Measurements from ENCODE around the gene RILP.
A peak's percentile ranks its signal among the peaks of the same experiment; 100 is the strongest.

The RILP gene

DNA sequence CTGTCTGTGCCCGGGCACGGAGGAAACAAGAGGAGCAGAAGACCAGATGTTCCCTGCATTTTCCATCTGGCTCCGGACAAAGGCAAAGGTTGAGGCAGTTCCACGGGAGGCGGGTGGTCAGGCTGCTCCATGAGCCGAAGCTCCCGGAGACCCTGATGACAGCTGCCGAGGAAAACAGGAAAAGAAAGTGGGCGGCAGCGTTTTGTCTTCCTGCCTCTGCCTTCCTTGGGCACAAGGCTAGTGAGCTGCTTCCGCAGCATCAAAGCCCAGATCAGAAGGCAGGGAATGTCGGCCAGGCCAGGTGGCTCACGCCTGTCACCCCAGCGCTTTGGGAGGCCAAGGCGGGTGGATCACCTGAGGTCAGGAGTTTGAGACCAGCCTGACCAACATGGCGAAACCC lies 37.3 kb downstream of the RILP start:
- Histone ChIP-seq H3K27ac (ENCODE audit: low read depth, low read length, severe bottlenecking) (no peak overlapping the region), H3K36me3 (ENCODE audit: control insufficient read depth, insufficient read depth, low read length) (no peaks in the 10 kb centered on the region), H3K4me1 (ENCODE audit: control insufficient read depth, insufficient read depth, low read length, poor library complexity, severe bottlenecking) (peaks cover 5% of the 10 kb centered on the region), H3K4me3 (ENCODE audit: extremely low read depth, insufficient read depth, low read length, poor library complexity, severe bottlenecking) (no peak overlapping the region), H3K9me3 (ENCODE audit: control insufficient read depth, low read length) (no peaks in the 10 kb centered on the region)
- 89 to 94% methylated on average over 16 of the region's 16 CpGs for WGBS, 2 experiments (ENCODE audit: insufficient coverage in 2 of 2)

DNA sequence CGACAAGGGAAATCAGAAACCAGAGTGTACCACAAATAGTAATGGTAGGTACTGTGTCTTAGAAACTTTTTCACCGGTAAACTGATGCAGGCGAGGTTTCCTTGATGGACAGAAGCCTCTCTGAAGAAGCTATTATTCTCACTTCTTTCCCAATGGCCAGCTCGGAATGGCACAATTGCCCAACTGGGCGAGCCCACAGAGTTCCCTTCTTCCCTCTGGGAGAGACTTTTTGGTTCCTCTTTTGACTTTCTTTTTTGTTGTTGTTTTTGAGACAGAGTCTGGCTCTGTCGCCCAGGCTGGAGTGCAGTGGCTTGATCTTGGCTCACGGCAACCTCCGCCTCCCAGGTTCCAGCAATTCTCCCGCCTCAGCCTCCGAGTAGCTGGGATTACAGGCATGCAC lies 38.0 kb downstream of the RILP start:
- Histone ChIP-seq H3K4me1 (ENCODE audit: control insufficient read depth, insufficient read depth, low read length, poor library complexity, severe bottlenecking) (peaks cover 8% of the 10 kb centered on the region), H3K4me3 (ENCODE audit: extremely low read depth, insufficient read depth, low read length, poor library complexity, severe bottlenecking) (no peak overlapping the region), H3K9me3 (ENCODE audit: control insufficient read depth, low read length) (no peaks in the 10 kb centered on the region), H3K27ac (ENCODE audit: low read depth, low read length, severe bottlenecking) (no peak overlapping the region), H3K36me3 (ENCODE audit: control insufficient read depth, insufficient read depth, low read length) (no peaks in the 10 kb centered on the region)
- WGBS, 2 experiments (ENCODE audit: insufficient coverage in 2 of 2): 92 to 100% methylated on average over 8 of the region's 10 CpGs

DNA sequence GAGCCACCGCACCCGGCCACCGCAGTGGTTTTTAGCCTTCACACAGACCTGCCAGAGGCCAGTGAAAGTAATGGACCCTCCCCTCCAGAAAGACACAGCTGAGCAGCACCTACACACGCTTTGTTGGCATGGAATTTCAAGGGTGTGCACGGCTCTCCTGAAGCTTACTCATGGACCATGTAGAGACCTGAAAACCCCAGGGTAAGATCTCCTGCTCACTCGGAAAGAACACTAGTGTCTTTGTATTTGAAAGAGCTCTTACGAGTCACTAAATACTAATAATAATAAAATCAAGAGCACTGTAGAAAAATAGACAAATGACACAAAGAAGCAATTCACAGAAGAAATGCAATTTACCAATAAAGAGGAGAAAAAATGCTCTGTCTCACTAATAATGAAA lies 41.0 kb downstream of the RILP start:
- WGBS, 2 experiments (ENCODE audit: insufficient coverage in 2 of 2): 94 to 95% methylated on average over 5 of the region's 7 CpGs
- Histone ChIP-seq H3K4me3 (ENCODE audit: extremely low read depth, insufficient read depth, low read length, poor library complexity, severe bottlenecking) (no peak overlapping the region), H3K4me1 (ENCODE audit: control insufficient read depth, insufficient read depth, low read length, poor library complexity, severe bottlenecking) (peaks cover 8% of the 10 kb centered on the region), H3K27ac (ENCODE audit: low read depth, low read length, severe bottlenecking) (peak overlapping the region; percentile 73), H3K36me3 (ENCODE audit: control insufficient read depth, insufficient read depth, low read length) (no peaks in the 10 kb centered on the region), H3K9me3 (ENCODE audit: control insufficient read depth, low read length) (no peaks in the 10 kb centered on the region)

DNA sequence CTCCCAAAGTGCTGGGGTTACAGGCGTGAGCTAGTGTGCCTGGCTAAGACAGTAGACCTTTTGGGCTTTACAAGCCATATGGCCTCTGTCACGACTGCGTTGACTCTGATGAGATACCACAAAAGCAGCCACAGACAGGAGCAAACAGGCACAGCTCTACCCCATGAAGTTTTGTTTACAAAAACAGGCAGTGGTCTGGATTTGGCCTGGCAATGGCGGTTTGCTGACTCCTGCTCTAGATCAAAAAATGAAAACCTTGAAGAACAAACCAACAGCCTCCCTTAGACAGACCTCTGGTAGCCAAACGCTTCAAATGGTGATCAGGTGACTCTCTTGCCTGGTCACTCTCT lies 41.7 kb downstream of the RILP start:
- Histone ChIP-seq H3K4me1 (ENCODE audit: control insufficient read depth, insufficient read depth, low read length, poor library complexity, severe bottlenecking) (peaks cover 8% of the 10 kb centered on the region), H3K27ac (ENCODE audit: low read depth, low read length, severe bottlenecking) (peak overlapping the region; percentile 73), H3K36me3 (ENCODE audit: control insufficient read depth, insufficient read depth, low read length) (no peaks in the 10 kb centered on the region), H3K9me3 (ENCODE audit: control insufficient read depth, low read length) (no peaks in the 10 kb centered on the region), H3K4me3 (ENCODE audit: extremely low read depth, insufficient read depth, low read length, poor library complexity, severe bottlenecking) (no peak overlapping the region)
- 94 to 96% methylated on average over 4 to 5 of the region's 5 CpGs for WGBS, 2 experiments (ENCODE audit: insufficient coverage in 2 of 2)

DNA sequence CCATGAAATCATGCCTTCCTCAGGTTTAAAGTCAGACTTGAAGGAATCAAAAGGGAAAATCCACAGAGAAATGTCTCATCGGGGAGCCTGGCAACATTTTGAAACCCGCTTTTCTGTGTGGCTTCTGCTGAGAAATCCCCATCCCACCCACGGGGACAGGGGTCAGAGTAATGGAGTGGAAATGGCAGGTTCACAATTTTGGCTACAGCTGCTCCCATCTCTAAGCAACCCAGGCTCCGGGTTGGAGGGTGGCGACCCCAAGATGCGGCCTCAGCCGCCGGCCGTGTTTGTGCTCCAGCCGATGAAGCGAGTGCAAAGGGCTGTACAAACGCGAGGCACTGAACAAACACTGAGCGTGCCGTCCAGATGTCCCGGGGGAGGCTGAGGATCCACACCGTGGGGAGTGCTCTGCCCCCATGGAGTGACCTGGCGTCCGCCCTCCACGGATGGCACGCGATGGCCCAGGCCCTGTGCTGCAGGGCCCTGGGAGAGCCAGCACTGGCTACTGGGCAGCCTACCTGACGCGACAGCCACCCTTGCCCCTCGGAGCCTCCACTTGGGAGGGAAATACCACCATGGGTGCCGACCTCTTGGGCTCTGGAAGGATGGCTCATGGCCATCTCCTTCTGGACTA lies 43.2 kb downstream of the RILP start:
- H3K4me3 ChIP-seq (ENCODE audit: extremely low read depth, insufficient read depth, low read length, poor library complexity, severe bottlenecking): no peak overlapping the region
- 95 to 96% methylated on average over 24 to 26 of the region's 26 CpGs for WGBS, 2 experiments (ENCODE audit: insufficient coverage in 2 of 2)
- peaks cover 7% of the 10 kb centered on the region for H3K36me3 ChIP-seq (ENCODE audit: control insufficient read depth, insufficient read depth, low read length)
- H3K27ac ChIP-seq (ENCODE audit: low read depth, low read length, severe bottlenecking): peak overlapping the region; percentile 26
- H3K9me3 ChIP-seq (ENCODE audit: control insufficient read depth, low read length): peaks cover 6% of the 10 kb centered on the region
- H3K4me1 ChIP-seq (ENCODE audit: control insufficient read depth, insufficient read depth, low read length, poor library complexity, severe bottlenecking): peaks cover 8% of the 10 kb centered on the region

DNA sequence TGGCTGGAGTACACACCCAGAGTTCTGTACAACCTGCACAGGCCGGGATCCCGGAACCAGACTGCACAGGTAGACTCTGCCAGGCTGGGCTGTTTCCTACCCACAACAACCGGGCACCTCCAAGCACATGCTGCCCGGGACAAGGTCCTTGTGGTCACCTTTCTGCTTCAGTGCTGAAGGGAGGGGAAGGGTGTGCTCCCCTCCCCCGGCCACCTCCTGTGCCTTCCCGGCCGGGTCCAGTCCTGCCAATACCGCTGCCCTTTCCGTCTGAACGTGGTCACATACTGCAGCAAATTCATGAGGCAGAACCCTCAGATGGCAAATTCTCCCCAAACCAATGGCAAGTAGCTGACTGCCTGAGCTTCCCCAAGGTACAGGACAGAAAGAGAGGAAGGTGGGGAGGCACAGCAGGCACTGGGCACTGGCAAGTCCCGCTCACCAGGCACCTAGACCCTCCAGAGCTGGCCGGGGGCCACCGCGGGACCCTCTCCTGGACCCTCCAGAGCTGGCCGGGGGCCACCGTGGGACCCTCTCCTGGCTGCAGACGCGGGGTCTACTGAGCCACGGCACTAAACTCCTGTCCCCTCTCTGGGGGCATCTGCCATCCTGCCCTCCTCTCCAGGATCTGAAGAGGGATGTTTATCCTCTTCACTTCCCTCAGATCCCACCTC lies 43.9 kb downstream of the RILP start:
- Histone ChIP-seq H3K9me3 (ENCODE audit: control insufficient read depth, low read length) (peaks cover 7% of the 10 kb centered on the region), H3K27ac (ENCODE audit: low read depth, low read length, severe bottlenecking) (no peak overlapping the region), H3K36me3 (ENCODE audit: control insufficient read depth, insufficient read depth, low read length) (peaks cover 7% of the 10 kb centered on the region), H3K4me3 (ENCODE audit: extremely low read depth, insufficient read depth, low read length, poor library complexity, severe bottlenecking) (no peak overlapping the region), H3K4me1 (ENCODE audit: control insufficient read depth, insufficient read depth, low read length, poor library complexity, severe bottlenecking) (peaks cover 8% of the 10 kb centered on the region)
- 95 to 97% methylated on average over 15 to 16 of the region's 19 CpGs for WGBS, 2 experiments (ENCODE audit: insufficient coverage in 2 of 2)

DNA sequence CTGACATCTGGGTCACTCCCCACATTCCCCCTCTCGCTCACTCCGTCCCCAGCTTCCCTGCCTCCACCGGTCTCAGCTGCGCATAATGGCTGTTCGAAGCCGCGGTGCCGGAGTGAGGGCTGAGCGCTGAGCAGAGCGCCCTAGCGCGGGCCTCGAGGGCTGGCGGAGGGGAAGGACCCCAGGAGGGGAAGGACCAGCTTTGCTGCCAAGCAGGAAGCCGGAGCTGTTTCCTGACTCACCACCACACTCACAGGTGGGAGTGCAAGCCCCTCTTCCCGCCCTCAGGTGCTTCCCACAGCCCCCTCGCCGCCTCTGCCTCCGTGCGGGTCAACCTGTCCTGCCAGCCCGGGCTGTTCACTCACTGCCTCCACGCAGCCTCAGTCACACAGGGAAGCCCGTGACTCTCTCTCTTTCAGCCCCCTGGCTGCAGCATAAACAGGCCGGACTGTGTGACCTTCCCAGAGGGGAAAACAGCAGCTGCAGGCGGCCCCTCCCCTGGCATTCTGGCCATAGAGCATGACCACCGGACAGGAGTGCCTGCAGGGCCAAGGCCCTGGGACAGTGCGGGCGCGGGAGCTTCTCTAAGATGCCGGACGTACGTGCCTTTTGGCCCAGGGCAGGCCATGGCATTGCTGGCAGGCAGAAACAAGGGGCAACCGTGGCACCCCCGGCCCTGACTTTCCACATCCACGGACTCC lies 44.7 kb downstream of the RILP start:
- no peak overlapping the region for H3K4me3 ChIP-seq (ENCODE audit: extremely low read depth, insufficient read depth, low read length, poor library complexity, severe bottlenecking)
- H3K27ac ChIP-seq (ENCODE audit: low read depth, low read length, severe bottlenecking): no peak overlapping the region
- WGBS, 2 experiments (ENCODE audit: insufficient coverage in 2 of 2): 80 to 85% methylated on average over 29 to 34 of the region's 35 CpGs
- H3K4me1 ChIP-seq (ENCODE audit: control insufficient read depth, insufficient read depth, low read length, poor library complexity, severe bottlenecking): peaks cover 8% of the 10 kb centered on the region
- peaks cover 7% of the 10 kb centered on the region for H3K36me3 ChIP-seq (ENCODE audit: control insufficient read depth, insufficient read depth, low read length)
- H3K9me3 ChIP-seq (ENCODE audit: control insufficient read depth, low read length): peaks cover 7% of the 10 kb centered on the region

DNA sequence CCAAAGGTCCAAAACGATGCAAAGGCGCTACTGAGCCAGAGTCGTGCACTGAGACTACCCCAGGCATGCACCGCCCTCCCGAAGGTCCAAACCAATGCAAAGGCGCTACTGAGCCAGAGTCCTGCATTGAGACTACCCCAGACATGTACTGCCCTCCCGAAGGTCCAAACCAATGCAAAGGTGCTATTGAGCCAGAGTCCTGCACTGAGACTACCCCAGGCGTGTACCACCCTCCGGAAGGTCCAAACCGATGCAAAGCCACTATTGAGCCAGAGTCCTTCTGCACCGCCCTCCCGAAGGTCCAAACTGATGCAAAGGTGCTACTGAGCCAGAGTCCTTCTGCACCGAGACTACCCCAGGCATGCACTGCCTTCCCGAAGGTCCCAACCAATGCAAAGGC lies 48.1 kb downstream of the RILP start:
- WGBS, 2 experiments (ENCODE audit: insufficient coverage in 2 of 2): 97 to 98% methylated on average over 14 of the region's 14 CpGs
- no peak overlapping the region for H3K27ac ChIP-seq (ENCODE audit: low read depth, low read length, severe bottlenecking)
- H3K4me3 ChIP-seq (ENCODE audit: extremely low read depth, insufficient read depth, low read length, poor library complexity, severe bottlenecking): no peak overlapping the region
- H3K36me3 ChIP-seq (ENCODE audit: control insufficient read depth, insufficient read depth, low read length): peaks cover 7% of the 10 kb centered on the region
- H3K4me1 ChIP-seq (ENCODE audit: control insufficient read depth, insufficient read depth, low read length, poor library complexity, severe bottlenecking): no peaks in the 10 kb centered on the region
- H3K9me3 ChIP-seq (ENCODE audit: control insufficient read depth, low read length): peaks cover 7% of the 10 kb centered on the region

DNA sequence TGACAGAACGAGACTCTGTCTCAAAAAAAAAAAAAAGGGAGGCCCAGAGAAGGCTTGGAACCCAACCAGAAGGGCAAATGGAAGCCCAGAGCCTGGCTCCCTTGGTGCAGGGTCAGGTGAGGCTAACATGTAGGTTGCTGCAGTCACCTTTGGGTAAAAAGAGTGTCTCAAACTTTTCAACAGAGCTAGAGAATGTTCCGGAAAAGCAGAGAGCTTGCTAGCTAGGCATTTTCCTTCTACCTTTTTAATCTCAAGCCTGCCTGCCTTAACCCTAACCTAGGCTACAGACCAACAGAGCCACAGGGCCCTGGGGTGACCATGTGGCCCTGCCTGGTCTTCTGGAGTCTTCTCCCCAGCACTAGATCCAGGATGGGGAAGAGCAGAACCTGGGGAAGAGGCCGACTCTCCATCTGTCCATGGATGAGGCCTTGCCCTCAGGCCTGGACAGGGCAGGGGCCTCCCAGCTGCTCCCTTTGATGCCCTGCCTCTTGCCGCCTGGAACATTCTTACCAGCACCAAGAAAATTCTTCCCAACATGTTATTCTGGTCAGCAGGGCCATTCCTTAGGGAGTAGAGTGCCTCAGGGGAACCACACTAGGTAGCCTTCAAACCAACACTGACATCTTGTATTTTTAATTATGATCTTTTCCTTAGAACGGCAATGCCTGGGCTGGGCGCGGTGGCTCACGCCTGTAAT lies 51.1 kb downstream of the RILP start:
- Histone ChIP-seq H3K4me3 (ENCODE audit: extremely low read depth, insufficient read depth, low read length, poor library complexity, severe bottlenecking) (no peak overlapping the region), H3K36me3 (ENCODE audit: control insufficient read depth, insufficient read depth, low read length) (peaks cover 7% of the 10 kb centered on the region), H3K9me3 (ENCODE audit: control insufficient read depth, low read length) (peaks cover 7% of the 10 kb centered on the region), H3K27ac (ENCODE audit: low read depth, low read length, severe bottlenecking) (no peak overlapping the region), H3K4me1 (ENCODE audit: control insufficient read depth, insufficient read depth, low read length, poor library complexity, severe bottlenecking) (peaks cover 2% of the 10 kb centered on the region)
- 88 to 95% methylated on average over 6 to 7 of the region's 8 CpGs for WGBS, 2 experiments (ENCODE audit: insufficient coverage in 2 of 2)

DNA sequence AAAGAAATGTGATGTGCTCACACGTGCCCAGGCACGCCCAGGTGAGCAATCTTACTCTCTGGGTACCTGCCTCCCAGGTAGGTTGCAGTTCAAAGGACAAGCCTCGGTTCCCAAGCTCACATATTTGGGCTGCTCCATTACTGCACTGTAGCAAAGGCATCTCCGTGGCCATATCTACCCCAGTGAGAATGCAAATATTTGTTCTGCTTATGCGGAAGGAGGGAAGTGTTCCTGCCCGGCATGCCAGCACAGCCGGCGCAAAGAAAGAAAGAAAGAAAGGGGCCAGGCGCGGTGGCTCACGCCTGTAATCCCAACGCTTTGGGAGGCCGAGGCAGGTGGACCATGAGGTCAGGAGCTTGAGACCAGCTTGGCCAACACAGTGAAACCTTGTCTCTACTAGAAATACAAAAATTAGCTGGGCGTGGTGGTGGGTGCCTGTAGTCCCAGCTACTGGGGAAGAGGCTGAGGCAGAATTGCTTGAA lies 51.8 kb downstream of the RILP start:
- Histone ChIP-seq H3K27ac (ENCODE audit: low read depth, low read length, severe bottlenecking) (no peak overlapping the region), H3K36me3 (ENCODE audit: control insufficient read depth, insufficient read depth, low read length) (peaks cover 7% of the 10 kb centered on the region), H3K4me1 (ENCODE audit: control insufficient read depth, insufficient read depth, low read length, poor library complexity, severe bottlenecking) (peaks cover 6% of the 10 kb centered on the region), H3K9me3 (ENCODE audit: control insufficient read depth, low read length) (peaks cover 7% of the 10 kb centered on the region), H3K4me3 (ENCODE audit: extremely low read depth, insufficient read depth, low read length, poor library complexity, severe bottlenecking) (no peak overlapping the region)
- 96 to 97% methylated on average over 12 to 14 of the region's 14 CpGs for WGBS, 2 experiments (ENCODE audit: insufficient coverage in 2 of 2)

All from mesodermal cell (in vitro differentiated cells).